D341Med (cell line): ENCODE data around the gene KIF5C.
A peak's percentile ranks its signal among the peaks of the same experiment; 100 is the strongest.
"Not testable (repeated sequence)": the region's sequence is repeated elsewhere in the genome, so short reads cannot be mapped to it uniquely, and the experiment has no call there.

Experiments used
- DNase-seq: peaks from one replicate; pipeline ENCODE4 v3.0.0; 2012; ENCODE audit warnings: low spot score

The KIF5C gene

GRCh38 chr2:148874868-148875341 is at the start of gene KIF5C:
Gene KIF5C, plus strand, starts transcription at chr2:148875227. Its CDS starts 391 bp downstream, at chr2:148875618.
- DNase-seq, result peak; percentile 96

DNA sequence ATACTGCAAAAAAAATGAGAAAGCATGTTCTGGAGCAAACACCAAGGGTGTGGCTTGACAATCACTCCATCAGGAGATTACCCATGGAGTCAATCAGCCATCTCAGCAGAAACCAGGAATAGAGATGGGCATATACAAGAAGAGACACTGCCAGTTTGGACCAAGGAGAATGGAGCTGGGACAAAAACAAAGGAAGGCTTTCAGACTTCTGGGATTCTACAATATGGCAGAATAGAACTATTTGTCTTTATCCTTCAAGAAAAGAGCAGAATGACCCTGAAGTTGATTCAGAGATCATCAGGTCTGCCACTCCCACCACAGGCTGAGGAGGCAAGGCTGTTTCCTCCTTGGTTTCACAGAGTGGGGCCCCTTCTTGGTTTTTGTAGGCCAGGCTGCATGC is 48.2 kb upstream of the KIF5C start:
- DNase-seq, result no peak

- no peak for DNase-seq
These were observed 46.1 kb upstream of the KIF5C start for GRCh38 chr2:148828941-148829340.

DNA sequence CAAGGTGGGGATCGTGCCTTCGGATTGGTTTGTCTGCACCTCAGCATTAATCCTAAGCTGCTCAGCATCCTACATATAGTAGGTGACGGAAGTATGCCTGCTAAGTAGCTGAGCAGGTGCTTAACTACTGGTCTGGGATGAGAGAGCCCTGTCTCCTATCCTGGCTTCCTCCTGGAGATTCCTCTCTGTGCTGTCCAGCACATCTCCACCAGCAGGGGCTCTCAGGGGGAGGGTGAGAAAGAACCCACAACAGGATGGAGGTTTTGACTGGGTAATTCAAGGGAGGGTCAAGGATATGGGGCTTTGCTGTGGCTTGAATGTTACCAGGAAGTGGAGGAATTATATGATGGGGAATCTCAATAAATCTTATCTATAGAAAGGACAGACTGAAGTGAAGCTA is 45.4 kb upstream of the KIF5C start:
- DNase-seq, result no peak

DNA sequence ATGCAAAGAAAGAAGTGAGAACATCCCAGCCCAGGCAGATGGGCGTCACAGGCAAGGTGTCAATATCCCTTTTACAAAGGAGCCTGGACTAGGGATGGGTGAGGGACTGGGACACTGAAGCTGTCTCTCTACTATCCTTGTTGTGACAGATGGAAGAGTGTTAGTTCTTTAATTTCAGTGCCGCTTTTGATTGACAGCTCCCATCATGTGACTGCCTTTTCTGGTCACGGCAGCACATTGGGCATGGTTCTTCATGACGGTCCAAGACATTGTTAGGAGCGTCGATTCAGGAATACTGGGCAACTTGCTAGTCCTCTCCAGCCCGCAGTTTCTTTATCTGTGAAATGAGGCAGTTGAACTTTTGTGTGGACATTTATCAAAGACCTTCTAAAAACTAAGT is 42.4 kb upstream of the KIF5C start:
- no peak for DNase-seq

- DNase-seq, result no peak
These were observed 33.0 kb upstream of the KIF5C start for GRCh38 chr2:148842050-148842449.

DNA sequence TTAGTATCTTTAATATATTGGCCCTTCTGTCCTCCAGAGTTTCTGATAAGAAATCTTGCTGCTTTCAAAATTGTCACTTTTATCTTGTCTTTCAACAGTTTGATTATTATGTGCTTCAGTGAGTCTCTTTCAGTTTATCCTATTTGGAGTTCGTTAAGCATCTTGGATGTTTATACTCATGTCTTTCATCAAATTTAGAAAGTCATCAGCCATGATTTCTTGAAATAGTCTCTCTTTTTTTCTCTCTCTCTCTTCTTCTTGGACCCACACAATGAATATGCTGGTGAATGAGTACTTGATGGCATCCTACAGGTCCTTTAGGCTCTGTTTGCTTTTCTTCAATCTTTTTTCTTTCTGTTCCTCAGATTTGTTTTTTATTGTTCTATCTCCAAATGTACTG is 26.9 kb upstream of the KIF5C start:
- DNase-seq, result no peak

GRCh38 chr2:148853458-148853857 is 21.6 kb upstream of the KIF5C start:
- no peak for DNase-seq

GRCh38 chr2:148860037-148860436 is 15.0 kb upstream of the KIF5C start:
- DNase-seq, result no peak

GRCh38 chr2:148861367-148861766 is 13.7 kb upstream of the KIF5C start:
- no peak for DNase-seq

DNA sequence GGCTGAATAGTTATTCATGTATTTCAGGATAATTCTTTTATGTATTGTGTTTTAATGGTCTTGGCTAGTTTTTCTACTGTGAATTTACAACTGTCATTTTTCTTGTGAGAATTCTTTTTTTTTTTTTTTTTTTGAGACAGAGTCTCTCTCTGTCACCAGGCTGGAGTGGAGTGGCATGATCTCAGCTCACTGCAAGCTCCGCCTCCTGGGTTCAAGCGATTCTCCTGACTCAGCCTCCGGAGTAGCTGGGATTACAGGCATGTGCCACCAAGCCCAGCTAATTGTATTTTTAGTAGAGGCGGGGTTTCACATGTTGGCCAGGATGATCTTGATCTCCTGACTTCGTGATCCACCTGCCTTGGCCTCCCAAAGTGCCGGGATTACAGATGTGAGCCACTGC is 12.5 kb upstream of the KIF5C start:
- not testable (repeated sequence) for DNase-seq

GRCh38 chr2:148865512-148865911 is 9.5 kb upstream of the KIF5C start:
- DNase-seq, result no peak

- DNase-seq, result no peak
These were observed 8.9 kb upstream of the KIF5C start for GRCh38 chr2:148866091-148866490.

DNA sequence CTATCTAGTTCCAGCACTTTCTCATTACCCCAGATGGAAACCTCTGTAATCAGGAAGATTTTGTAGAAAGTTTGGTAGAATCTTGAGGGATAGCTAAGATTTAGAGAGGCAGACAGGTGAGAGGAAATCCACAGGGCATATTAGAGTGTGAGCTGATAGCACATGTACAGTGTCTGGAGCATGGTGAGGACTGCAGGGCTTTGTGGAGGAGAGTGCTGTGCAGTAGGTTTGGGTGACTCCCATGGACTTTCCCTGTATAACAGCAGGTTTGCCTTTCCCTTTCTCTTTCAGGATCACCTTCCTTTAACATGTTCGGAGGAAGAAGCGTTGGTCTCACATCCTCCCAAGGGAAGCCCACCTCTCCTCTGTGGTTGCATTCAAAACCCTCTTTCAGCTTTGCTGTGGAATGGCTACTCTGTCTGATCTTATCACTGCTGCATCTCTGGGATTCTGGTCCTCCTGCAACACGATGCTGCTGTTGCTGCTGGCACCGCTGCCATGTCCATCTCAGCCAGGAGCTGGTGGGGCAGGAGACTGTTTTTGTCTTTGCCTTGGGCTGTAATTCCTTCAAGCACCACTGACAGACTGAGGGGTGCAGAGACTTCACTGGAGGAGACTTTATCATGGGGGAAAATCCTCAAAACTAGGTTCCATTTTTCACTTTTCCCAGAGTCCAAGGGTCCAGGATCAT is 7.8 kb upstream of the KIF5C start:
- no peak for DNase-seq

DNA sequence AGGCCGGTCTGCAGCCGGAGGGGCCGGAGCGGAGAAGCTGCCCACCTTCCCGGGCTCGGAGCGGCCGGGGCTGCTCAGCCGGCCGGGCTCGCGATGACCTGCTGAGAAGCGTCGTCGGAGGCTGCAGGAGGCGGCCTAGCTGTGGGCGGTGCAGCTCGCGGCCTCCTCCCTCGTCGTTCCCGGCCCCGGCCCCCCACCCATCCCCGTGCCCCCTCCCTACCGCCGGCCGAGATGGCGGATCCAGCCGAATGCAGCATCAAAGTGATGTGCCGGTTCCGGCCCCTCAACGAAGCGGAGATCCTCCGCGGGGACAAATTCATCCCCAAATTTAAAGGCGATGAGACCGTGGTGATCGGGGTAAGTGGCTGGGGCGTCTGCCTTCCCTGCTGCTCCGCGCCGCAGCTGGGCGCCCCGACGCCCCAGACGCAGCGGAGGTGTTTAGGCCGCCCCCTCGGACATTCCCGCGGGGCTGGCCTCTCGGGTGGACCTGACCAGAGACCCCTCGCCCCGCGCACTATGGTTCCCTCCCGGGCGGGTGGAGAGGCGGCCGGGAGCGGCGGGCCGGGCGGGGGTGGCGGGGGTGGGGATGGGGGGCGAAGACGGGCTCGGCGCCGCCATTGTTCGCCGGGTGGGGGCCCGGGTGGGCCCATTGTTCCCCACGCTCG is 492 bp downstream of the KIF5C start:
- DNase-seq, result peak; percentile 48

- peak; percentile 41 for DNase-seq
These were observed 1.2 kb downstream of the KIF5C start for GRCh38 chr2:148876202-148876594.

GRCh38 chr2:148876595-148877402 is 1.8 kb downstream of the KIF5C start:
- peak; percentile 58 for DNase-seq

DNA sequence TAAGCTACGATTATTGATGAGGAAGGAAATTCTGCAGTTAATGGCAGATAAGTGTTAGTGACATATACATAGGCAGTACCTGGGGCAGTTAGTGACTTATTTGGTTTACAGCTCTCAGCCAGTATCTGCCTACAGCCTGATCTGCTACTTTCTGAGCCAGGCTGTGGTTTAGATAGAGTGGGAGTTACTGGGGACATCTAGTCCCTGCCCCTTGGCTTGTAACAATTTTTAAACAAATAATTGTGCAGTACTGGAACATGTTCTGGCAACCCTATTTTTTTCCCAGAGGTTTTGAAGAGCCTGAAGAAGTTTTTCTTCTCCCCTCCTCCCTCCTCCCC is 2.3 kb downstream of the KIF5C start:
- no peak for DNase-seq

GRCh38 chr2:148880636-148881035 is 5.6 kb downstream of the KIF5C start:
- DNase-seq, result no peak

DNA sequence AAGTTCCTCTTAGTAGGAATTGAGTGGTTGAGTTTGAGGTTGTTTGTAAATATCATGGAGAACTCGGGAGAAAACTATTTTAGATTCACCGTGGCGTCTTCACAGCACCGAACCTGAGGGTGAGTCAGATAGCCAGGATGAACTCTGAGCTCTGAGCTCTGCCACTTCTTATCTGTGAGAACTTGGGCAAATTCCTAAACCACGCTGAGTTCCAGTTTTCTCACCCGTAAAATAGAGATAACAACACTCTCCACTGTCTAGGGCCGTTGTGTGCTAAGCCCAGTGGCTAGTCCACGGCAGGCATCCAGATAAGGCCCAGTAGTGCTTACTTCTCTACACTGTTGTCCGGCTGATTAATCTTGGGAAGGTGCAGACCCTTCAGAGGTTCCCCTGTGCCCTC is 7.0 kb downstream of the KIF5C start:
- DNase-seq, result no peak

DNA sequence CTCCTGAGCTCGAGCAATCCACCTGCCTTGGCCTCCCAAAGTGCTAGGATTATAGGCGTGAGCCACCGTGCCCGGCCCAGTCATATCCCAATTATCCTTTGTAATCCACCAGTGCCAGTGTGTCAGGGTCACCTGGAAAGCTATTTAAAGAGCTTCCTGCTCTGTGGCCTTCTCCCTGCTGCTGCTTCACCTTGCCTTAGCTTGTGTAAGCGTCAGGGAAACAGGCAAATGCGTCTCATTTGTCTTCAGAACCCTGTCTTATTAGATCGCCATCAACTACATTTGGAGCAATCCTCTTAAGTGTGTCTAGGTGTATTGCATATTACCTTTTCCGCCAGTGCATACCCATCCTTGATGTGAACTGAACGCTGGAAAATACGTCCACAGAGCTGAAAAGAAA is 10.2 kb downstream of the KIF5C start:
- no peak for DNase-seq

GRCh38 chr2:148885988-148886387 is 11.0 kb downstream of the KIF5C start:
- no peak for DNase-seq

- no peak for DNase-seq
These were observed 12.4 kb downstream of the KIF5C start for GRCh38 chr2:148887350-148888002.
